Spleen (tissue), 11 donors: Measurements from ENCODE around the gene FBXO48. TPM values are rescaled to one million over a fixed set of nuclear protein-coding genes. Genes with fewer than 3 reads are reported as not detected.

Source experiments
- DNase-seq: peaks from one replicate; pipeline ENCODE4 v3.0.0-alpha.2; 2020
- H3K27ac ChIP-seq, 8 donors: fragments of 200-600 bp; sonication (generic) in 7 of 8; 1 replicate in 4 of 8; 2 replicates in 4 of 8; pipeline versions ENCODE4 v1.5.0 to v1.8.0; 2016 to 2021; ENCODE audit warnings: inconsistent platforms in 4 of 8, mild to moderate bottlenecking in 4 of 8, moderate library complexity in 1 of 8
- H3K27me3 ChIP-seq, 7 donors: fragments of 200-600 bp; sonication (generic) in 6 of 7; replicated peaks in 1 of 7; 1 replicate in 4 of 7; 2 replicates in 3 of 7; pipeline versions ENCODE4 v1.5.0 to v1.8.0; 2016 to 2021; ENCODE audit warnings: inconsistent platforms in 3 of 7, mild to moderate bottlenecking in 1 of 7
- H3K36me3 ChIP-seq, 6 donors: fragments of 200-600 bp; sonication (generic) in 5 of 6; 1 replicate in 4 of 6; 2 replicates in 2 of 6; pipeline versions ENCODE4 v1.5.0 to v1.8.0; 2016 to 2021; ENCODE audit warnings: inconsistent platforms in 2 of 6
- H3K4me1 ChIP-seq, 6 donors: fragments of 200-600 bp; sonication (generic) in 5 of 6; 1 replicate in 3 of 6; 2 replicates in 3 of 6; pipeline versions ENCODE4 v1.5.0 to v1.8.0; 2016 to 2021; ENCODE audit warnings: inconsistent platforms in 3 of 6
- H3K4me3 ChIP-seq, 8 donors: fragments of 200-600 bp; sonication (generic) in 7 of 8; 1 replicate in 4 of 8; 2 replicates in 4 of 8; pipeline versions ENCODE4 v1.5.0 to v1.8.0; 2016 to 2021; ENCODE audit warnings: inconsistent platforms in 4 of 8, mild to moderate bottlenecking in 4 of 8, moderate library complexity in 2 of 8
- H3K9me3 ChIP-seq, 8 donors: fragments of 200-600 bp; sonication (generic) in 7 of 8; 1 replicate in 4 of 8; 2 replicates in 4 of 8; pipeline versions ENCODE4 v1.5.0 to v1.8.0; 2016 to 2021; ENCODE audit warnings: inconsistent platforms in 4 of 8
- CTCF ChIP-seq, 11 experiments: fragments of 200-600 bp in 7 of 11; fragments of 450-650 bp in 4 of 11; sonication (generic) in 4 of 11; IDR thresholded peaks in 8 of 11; conservative IDR thresholded peaks in 3 of 11; 1 replicate in 7 of 11; 2 replicates in 4 of 11; pipeline versions ENCODE4 v1.4.0 to v1.8.0; 2016 to 2021; ENCODE audit warnings: antibody characterized with exemption in 11 of 11, inconsistent platforms in 4 of 11, mild to moderate bottlenecking in 1 of 11
- POLR2A ChIP-seq, 3 donors: fragments of 450-650 bp; IDR thresholded peaks; one replicate each; pipeline ENCODE4 v1.5.1; 2017; ENCODE audit warnings: antibody characterized with exemption in 3 of 3, mild to moderate bottlenecking in 1 of 3
- POLR2AphosphoS5 ChIP-seq, 3 donors: sonication (generic); formaldehyde crosslinking; IDR thresholded peaks; one replicate each; pipeline ENCODE4 v1.5.1; 2017; ENCODE audit warnings: antibody characterized with exemption in 3 of 3
- WGBS, 5 donors: extraction: QIAGEN DNeasy Blood & Tissue Kit in 3 of 5; methylation state at CpG; one replicate each; pipeline versions ENCODE4 v1.1.5 to v1.1.7; 2013 to 2018; 5-methylcytosine and 5-hydroxymethylcytosine counted together
- intact Hi-C: fragments of 100-400 bp; cut with DNase I; formaldehyde crosslinking; loops from one replicate; pipeline ENCODE4 v1.15.0; 2023; ENCODE audit warnings: low total_unique reads
- polyA plus RNA-seq, 3 donors: library from polyadenylated mRNA; stranded (reverse); fragments of 200-250 nt; gene quantifications; one replicate each; pipeline ENCODE4 v1.2.1, GENCODE V29; 2013
- total RNA-seq, 7 donors: library from RNA; depleted of rRNA in 3 of 7; stranded (reverse); fragments of >200 nt in 3 of 7; fragmentation: NEBNext Ultra II Directional in 4 of 7; extraction: Animal tissue kit (Norgen Biotek cat#: 25700) in 4 of 7; gene quantifications; one replicate each; pipeline versions ENCODE4 v1.1.0 to v1.2.1, GENCODE V29; 2016 to 2021
- donor health status: healthy with polysubstance abuse.
- donor health status: DM: no; HTN: no; CAD: no; lungs with moderate emphysema.
- donor health status: DM: no; HTN: no; CAD: no.
- donor health status: Bipolar disorder and iron deficiency.
- donor health status: healthy.
- donor health status: DM: no; HTN: no; CAD: no.
- donor health status: DM: yes; HTN: yes; CAD: no.

The FBXO48 gene
- total and polyA plus RNA-seq, 10 donors = 0.72 to 2.6 (median 1.7) TPM

GRCh38 chr2:68466778-68467076 is 367 bp downstream of the FBXO48 start:
- peak overlapping the region; percentile 49 to 94 (median 73) for H3K4me3 ChIP-seq
- no peak for DNase-seq
- H3K27me3 ChIP-seq = no peaks in the 10 kb centered on the region
- TF ChIP-seq POLR2A (IDR thresholded peaks at IDR 0.05) = no peak
- no peak for TF ChIP-seq POLR2AphosphoS5 (IDR thresholded peaks at IDR 0.05)
- no peak for TF ChIP-seq CTCF (IDR thresholded peaks at IDR 0.05 in 8 of 11, conservative IDR thresholded peaks at IDR 0.05 in 3 of 11)
- no peaks in the 10 kb centered on the region for H3K9me3 ChIP-seq
- peak overlapping the region; percentile 46 to 97 (median 93) for H3K27ac ChIP-seq
- WGBS, 5 donors = 0 to 2% (median 0%) methylated on average over 18 of the region's 18 CpGs
- H3K36me3 ChIP-seq = no peaks in the 10 kb centered on the region
- intact Hi-C loops = loop anchor here (10.0 kb wide), 1 partner anchor 448 kb away; no protein-coding TSS in a partner anchor
- H3K4me1 ChIP-seq = peaks cover 17 to 59% (median 32%) of the 10 kb centered on the region in 6 donors

GRCh38 chr2:68466361-68466777 is 725 bp downstream of the FBXO48 start:
- H3K9me3 ChIP-seq = no peaks in the 10 kb centered on the region
- H3K36me3 ChIP-seq = no peaks in the 10 kb centered on the region
- peak overlapping the region; percentile 49 to 94 (median 73) for H3K4me3 ChIP-seq
- TF ChIP-seq POLR2A (IDR thresholded peaks at IDR 0.05) = no peak
- TF ChIP-seq CTCF (IDR thresholded peaks at IDR 0.05 in 8 of 11, conservative IDR thresholded peaks at IDR 0.05 in 3 of 11) = peak in 1 of 11 experiments; percentile 27
- TF ChIP-seq POLR2AphosphoS5 (IDR thresholded peaks at IDR 0.05) = no peak
- DNase-seq = no peak
- H3K27me3 ChIP-seq = no peaks in the 10 kb centered on the region
- peak overlapping the region; percentile 46 to 97 (median 93) for H3K27ac ChIP-seq
- 4 to 7% (median 5%) methylated on average over 11 of the region's 11 CpGs for WGBS, 5 donors
- peaks cover 17 to 59% (median 32%) of the 10 kb centered on the region in 6 donors for H3K4me1 ChIP-seq
- intact Hi-C loops = loop anchor here (10.0 kb wide), 1 partner anchor 448 kb away; no protein-coding TSS in a partner anchor

- no peaks in the 10 kb centered on the region for H3K9me3 ChIP-seq
- no peak for DNase-seq
- intact Hi-C loops = loop anchor here (10.0 kb wide), 1 partner anchor 450 kb away; no protein-coding TSS in a partner anchor
- peaks cover 17 to 59% (median 32%) of the 10 kb centered on the region in 6 donors for H3K4me1 ChIP-seq
- 79 to 92% (median 83%) methylated on average over 7 of the region's 7 CpGs for WGBS, 5 donors
- TF ChIP-seq CTCF (IDR thresholded peaks at IDR 0.05 in 8 of 11, conservative IDR thresholded peaks at IDR 0.05 in 3 of 11) = no peak
- TF ChIP-seq POLR2A (IDR thresholded peaks at IDR 0.05) = no peak
- no peak for TF ChIP-seq POLR2AphosphoS5 (IDR thresholded peaks at IDR 0.05)
- no peaks in the 10 kb centered on the region for H3K36me3 ChIP-seq
- peak overlapping the region in 1 of 8 donors; percentile 94 for H3K4me3 ChIP-seq
- peak overlapping the region in 4 of 8 donors; percentile 46 to 97 (median 94) for H3K27ac ChIP-seq
- H3K27me3 ChIP-seq = no peaks in the 10 kb centered on the region
Measured at GRCh38 chr2:68465081-68465916, 1.8 kb downstream of the FBXO48 start.

- no peaks in the 10 kb centered on the region for H3K27me3 ChIP-seq
- H3K4me1 ChIP-seq = peaks cover 17 to 59% (median 32%) of the 10 kb centered on the region in 6 donors
- H3K9me3 ChIP-seq = no peaks in the 10 kb centered on the region
- intact Hi-C loops = loop anchor here (10.0 kb wide), 1 partner anchor 450 kb away; no protein-coding TSS in a partner anchor
- no peak overlapping the region for H3K27ac ChIP-seq
- no peaks in the 10 kb centered on the region for H3K36me3 ChIP-seq
- TF ChIP-seq POLR2A (IDR thresholded peaks at IDR 0.05) (no peak), POLR2AphosphoS5 (IDR thresholded peaks at IDR 0.05) (no peak), CTCF (IDR thresholded peaks at IDR 0.05 in 8 of 11, conservative IDR thresholded peaks at IDR 0.05 in 3 of 11) (no peak)
- 91 to 95% (median 92%) methylated on average over 5 of the region's 5 CpGs for WGBS, 5 donors
- no peak for DNase-seq
- no peak overlapping the region for H3K4me3 ChIP-seq
Measured at GRCh38 chr2:68464651-68465050, 2.4 kb downstream of the FBXO48 start.
